Activated CD4-positive, alpha-beta T cell treated with anti-CD3 and anti-CD28 coated beads, Interleukin-2, Interleukin-6, amounts not matched to agents 100 ng/mL and 50 ng/mL, durations not matched to agents 16 hours and 8 hours (primary cell): ENCODE measurements around the gene ABL2.

ENCODE experiments used
- DNase-seq: peaks from one replicate; pipeline ENCODE4 v3.0.0-alpha.2; 2020

The ABL2 gene

GRCh38 chr1:179090923-179091322 is 138.6 kb downstream of the ABL2 start:
- no peak for DNase-seq

- DNase-seq: no peak
These were observed 139.0 kb downstream of the ABL2 start for GRCh38 chr1:179090522-179090921.

- no peak for DNase-seq
These were observed 139.5 kb downstream of the ABL2 start for GRCh38 chr1:179089827-179090482.

GRCh38 chr1:179087665-179088064 is 141.8 kb downstream of the ABL2 start:
- no peak for DNase-seq

GRCh38 chr1:179083533-179083932 is 145.9 kb downstream of the ABL2 start:
- DNase-seq: peak; percentile 13

GRCh38 chr1:179082999-179083335 is 146.5 kb downstream of the ABL2 start:
- DNase-seq: no peak

- DNase-seq: peak; percentile 51
These were observed 147.0 kb downstream of the ABL2 start for GRCh38 chr1:179082333-179082998.

GRCh38 chr1:179081687-179082332 is 147.7 kb downstream of the ABL2 start, which contains the start of gene TOR3A:
Gene TOR3A, plus strand, starts transcription at chr1:179082070. Its CDS starts 59 bp downstream, at chr1:179082129.
- peak; percentile 95 for DNase-seq

- DNase-seq: peak; percentile 16
These were observed 148.4 kb downstream of the ABL2 start for GRCh38 chr1:179080866-179081686.

GRCh38 chr1:179079113-179079761 is 150.2 kb downstream of the ABL2 start:
- DNase-seq: peak; percentile 72

- no peak for DNase-seq
These were observed 152.1 kb downstream of the ABL2 start for GRCh38 chr1:179077396-179077795.

- DNase-seq: no peak
These were observed 163.0 kb downstream of the ABL2 start for GRCh38 chr1:179066471-179066870.

GRCh38 chr1:179061360-179062282 is 167.9 kb downstream of the ABL2 start:
- no peak for DNase-seq

- DNase-seq: no peak
These were observed 170.7 kb downstream of the ABL2 start for GRCh38 chr1:179058487-179059483.

- DNase-seq: no peak
These were observed 173.5 kb downstream of the ABL2 start for GRCh38 chr1:179055937-179056336.

GRCh38 chr1:179053486-179053885 is 176.0 kb downstream of the ABL2 start:
- DNase-seq: no peak

- no peak for DNase-seq
These were observed 176.7 kb downstream of the ABL2 start for GRCh38 chr1:179052776-179053175.
